ENCODE results near the gene RUNX3.

- no peak for TF ChIP-seq CTCF (IDR thresholded peaks at IDR 0.05; ENCODE audit: extremely low read depth in 1 of 2, insufficient read depth in 1 of 2, low read depth in 1 of 2, low read length in 2 of 2)
- TF ChIP-seq MAX (IDR thresholded peaks at IDR 0.05; ENCODE audit: insufficient read depth, insufficient read length), result no peak
- TF ChIP-seq EZH2 (IDR thresholded peaks at IDR 0.05; ENCODE audit: borderline replicate concordance, low read depth, low read length, severe bottlenecking), result no peak
- no peak for TF ChIP-seq POLR2AphosphoS5 (IDR thresholded peaks at IDR 0.05; ENCODE audit: insufficient read depth, low read depth, low read length)
- TF ChIP-seq POLR2A (IDR thresholded peaks at IDR 0.05; ENCODE audit: low read depth, low read length), result no peak
Observed at GRCh38 chr1:24892188-24893153, 37.6 kb downstream of the RUNX3 start.
